Adrenal gland (tissue), 12 donors: ENCODE results near the gene CHMP5. TPM values are rescaled to one million over a fixed set of nuclear protein-coding genes. Genes with fewer than 3 reads are reported as not detected.

Experiments
- DNase-seq, 7 donors: peaks; one replicate each; pipeline ENCODE4 v3.0.0-alpha.2; 2019 to 2020
- H3K27ac ChIP-seq, 5 donors: fragments of 200-600 bp; sonication (generic) in 4 of 5; 1 replicate in 3 of 5; 2 replicates in 2 of 5; pipeline versions ENCODE4 v1.5.1 to v1.8.0; 2016 to 2020; ENCODE audit warnings: mild to moderate bottlenecking in 1 of 5
- H3K27me3 ChIP-seq: fragments of 200-600 bp; 2 replicates; pipeline ENCODE4 v1.8.0; 2021
- H3K36me3 ChIP-seq, 2 donors: fragments of 200-600 bp; replicated peaks in 1 of 2; 1 replicate in 1 of 2; 2 replicates in 1 of 2; pipeline versions ENCODE4 v1.5.1 to v1.8.0; 2018 to 2022
- H3K4me1 ChIP-seq, 2 donors: fragments of 200-600 bp; replicated peaks in 1 of 2; 1 replicate in 1 of 2; 2 replicates in 1 of 2; pipeline versions ENCODE4 v1.5.1 to v1.8.0; 2018 to 2021
- H3K4me3 ChIP-seq, 4 donors: fragments of 200-600 bp; sonication (generic) in 3 of 4; one replicate each; pipeline ENCODE4 v1.5.1; 2016 to 2018
- H3K9me3 ChIP-seq, 3 donors: fragments of 200-600 bp; sonication (generic) in 1 of 3; replicated peaks in 1 of 3; 1 replicate in 2 of 3; 2 replicates in 1 of 3; pipeline versions ENCODE4 v1.5.1 to v1.8.0; 2016 to 2021
- POLR2A ChIP-seq, 2 donors: fragments of 450-650 bp; IDR thresholded peaks; one replicate each; pipeline ENCODE4 v1.6.1; 2017; ENCODE audit warnings: antibody characterized with exemption in 2 of 2, mild to moderate bottlenecking in 2 of 2, moderate library complexity in 1 of 2
- WGBS, 4 donors: extraction: QIAGEN DNeasy Blood & Tissue Kit in 2 of 4; methylation state at CpG; one replicate each; pipeline versions ENCODE4 v1.1.5 to v1.1.7; 2013 to 2017; 5-methylcytosine and 5-hydroxymethylcytosine counted together
- intact Hi-C, 2 donors: fragments of 100-400 bp; cut with DNase I; formaldehyde crosslinking; loops; one replicate each; pipeline versions ENCODE4 v1.14.1 to v1.15.0; 2022 to 2023
- polyA plus RNA-seq, 3 donors: library from polyadenylated mRNA; stranded (reverse); fragments of 200-250 nt in 2 of 3; fragments of 350-450 nt in 1 of 3; fragmentation: Illumina TruSeq in 1 of 3; extraction: RNeasy Lipid Tissue Mini Kit (QIAGEN cat#74804) in 1 of 3; gene quantifications; one replicate each; pipeline ENCODE4 v1.2.3, GENCODE V29; 2013 to 2014
- total RNA-seq, 9 donors: library from RNA; depleted of rRNA in 4 of 9; stranded (reverse); fragments of >200 nt in 4 of 9; fragments of 120-200 nt in 1 of 9; fragmentation: NEBNext Ultra II Directional in 1 of 9; extraction: Animal tissue kit (Norgen Biotek cat#: 25700) in 1 of 9; gene quantifications; one replicate each; pipeline versions ENCODE4 v1.1.0 to v1.2.4, GENCODE V29; 2013 to 2023
- TF ChIP-seq, protein P1 (sequence below), 6 experiments: fragments of 450-650 bp in 4 of 6; fragments of 200-600 bp in 2 of 6; sonication (generic) in 1 of 6; IDR thresholded peaks; 1 replicate in 5 of 6; 2 replicates in 1 of 6; pipeline versions ENCODE4 v1.5.1 to v1.8.0; 2016 to 2021; ENCODE audit warnings: antibody characterized with exemption in 6 of 6, mild to moderate bottlenecking in 2 of 6, moderate library complexity in 1 of 6
- donor health status: healthy with polysubstance abuse.
- donor health status: Bipolar disorder and iron deficiency.
- donor health status: DM: yes; HTN: yes; CAD: no.
- donor health status: DM: no; HTN: no; CAD: no.
- donor health status: DM: no; HTN: no; CAD: no.
- donor health status: DM: yes; HTN: yes; CAD: no.

Gene CHMP5
- total and polyA plus RNA-seq, 12 donors, result 35.6 to 114 (median 64.3) TPM

DNA sequence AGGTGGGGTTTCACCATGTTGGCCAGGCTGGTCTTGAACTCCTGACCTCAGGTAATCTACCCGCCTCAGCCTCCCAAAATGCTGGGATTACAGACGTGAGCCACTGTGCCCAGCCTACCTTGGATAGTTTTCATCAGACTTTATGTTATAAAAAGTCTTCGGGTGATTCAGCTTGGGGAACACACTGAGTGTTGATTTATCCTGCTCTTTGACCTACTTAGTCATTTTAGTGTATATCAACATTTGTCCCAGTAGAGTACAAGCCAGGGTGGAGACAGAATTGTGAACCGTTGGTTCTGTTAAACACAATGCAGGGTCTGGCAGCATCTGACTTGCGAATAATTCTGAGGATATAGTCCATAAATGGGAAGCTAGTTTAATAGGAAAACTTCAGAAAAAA, 65.1 kb downstream of the CHMP5 start:
- Histone ChIP-seq H3K4me1 (peaks cover 14 to 16% of the 10 kb centered on the region in 2 donors), H3K27ac (peak overlapping the region in 3 of 5 donors; percentile 59 to 79 (median 75)), H3K4me3 (no peak overlapping the region), H3K9me3 (no peaks in the 10 kb centered on the region), H3K36me3 (peaks cover 0 to 64% of the 10 kb centered on the region in 2 donors), H3K27me3 (no peaks in the 10 kb centered on the region)
- intact Hi-C loops, result no loop called here
- TF ChIP-seq, protein P1, sequence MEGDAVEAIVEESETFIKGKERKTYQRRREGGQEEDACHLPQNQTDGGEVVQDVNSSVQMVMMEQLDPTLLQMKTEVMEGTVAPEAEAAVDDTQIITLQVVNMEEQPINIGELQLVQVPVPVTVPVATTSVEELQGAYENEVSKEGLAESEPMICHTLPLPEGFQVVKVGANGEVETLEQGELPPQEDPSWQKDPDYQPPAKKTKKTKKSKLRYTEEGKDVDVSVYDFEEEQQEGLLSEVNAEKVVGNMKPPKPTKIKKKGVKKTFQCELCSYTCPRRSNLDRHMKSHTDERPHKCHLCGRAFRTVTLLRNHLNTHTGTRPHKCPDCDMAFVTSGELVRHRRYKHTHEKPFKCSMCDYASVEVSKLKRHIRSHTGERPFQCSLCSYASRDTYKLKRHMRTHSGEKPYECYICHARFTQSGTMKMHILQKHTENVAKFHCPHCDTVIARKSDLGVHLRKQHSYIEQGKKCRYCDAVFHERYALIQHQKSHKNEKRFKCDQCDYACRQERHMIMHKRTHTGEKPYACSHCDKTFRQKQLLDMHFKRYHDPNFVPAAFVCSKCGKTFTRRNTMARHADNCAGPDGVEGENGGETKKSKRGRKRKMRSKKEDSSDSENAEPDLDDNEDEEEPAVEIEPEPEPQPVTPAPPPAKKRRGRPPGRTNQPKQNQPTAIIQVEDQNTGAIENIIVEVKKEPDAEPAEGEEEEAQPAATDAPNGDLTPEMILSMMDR (IDR thresholded peaks at IDR 0.05), result no peak
- no peak for TF ChIP-seq POLR2A (IDR thresholded peaks at IDR 0.05)
- 71 to 77% (median 75%) methylated on average over 5 of the region's 5 CpGs for WGBS, 4 donors
- no peak for DNase-seq

DNA sequence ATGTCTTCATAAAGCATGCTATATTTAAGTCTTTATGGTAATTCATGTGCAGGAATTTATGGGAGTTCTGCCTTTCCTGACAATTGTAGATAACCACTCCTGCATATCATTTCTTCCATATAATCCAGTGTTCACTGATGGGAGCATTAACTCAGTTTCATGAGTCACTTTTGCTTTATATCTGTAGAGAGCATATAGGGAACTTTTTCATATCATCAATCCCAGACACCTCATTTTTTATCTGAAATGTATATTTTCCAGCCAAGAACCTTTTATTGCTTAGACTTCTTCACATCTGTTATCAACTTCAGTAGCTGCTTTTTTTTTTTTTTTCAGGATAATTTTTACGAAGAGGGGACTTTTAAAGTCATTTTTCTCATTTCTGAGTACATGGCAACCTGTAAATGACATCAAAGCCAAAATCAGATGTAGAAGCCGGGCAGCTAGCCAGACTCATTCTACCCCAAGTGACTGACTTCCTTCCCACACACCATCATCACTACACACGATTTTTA, 66.6 kb downstream of the CHMP5 start:
- peak overlapping the region in 1 of 5 donors; percentile 6 for H3K27ac ChIP-seq
- peaks cover 14 to 16% of the 10 kb centered on the region in 2 donors for H3K4me1 ChIP-seq
- no peak for DNase-seq
- intact Hi-C loops, result no loop called here
- no peak overlapping the region for H3K4me3 ChIP-seq
- H3K36me3 ChIP-seq, result peaks cover 0 to 72% of the 10 kb centered on the region in 2 donors
- H3K9me3 ChIP-seq, result no peaks in the 10 kb centered on the region
- TF ChIP-seq, protein P1 (IDR thresholded peaks at IDR 0.05), result no peak
- TF ChIP-seq POLR2A (IDR thresholded peaks at IDR 0.05), result no peak
- 68 to 78% (median 76%) methylated on average over 3 of the region's 3 CpGs for WGBS, 4 donors
- H3K27me3 ChIP-seq, result no peaks in the 10 kb centered on the region

Other genes starting within 250 kb of the CHMP5 start
- gene DNAJA1, start 239.8 kb upstream of the CHMP5 start, total RNA-seq, result 100 to 1,000 TPM in 8 of 9 donors, 10 to 100 TPM in 1; 89.7 to 210 (median 133) TPM
- 100 to 1,000 TPM in 1 of 3 donors, 10 to 100 TPM in 2; 56.6 to 355 (median 57.8) TPM for gene DNAJA1, start 239.8 kb upstream of the CHMP5 start, polyA plus RNA-seq
- 10 to 100 TPM; 15.0 to 28.3 (median 21.9) TPM for gene SMU1, start 188.4 kb upstream of the CHMP5 start, total RNA-seq
- gene SMU1, start 188.4 kb upstream of the CHMP5 start, polyA plus RNA-seq, result 10 to 100 TPM in 1 of 3 donors, 1 to 10 TPM in 2; 6.9 to 23.3 (median 8.0) TPM
- gene B4GALT1, start 97.7 kb upstream of the CHMP5 start, total RNA-seq, result 100 to 1,000 TPM in 1 of 9 donors, 10 to 100 TPM in 8; 23.8 to 117 (median 67.6) TPM
- 10 to 100 TPM; 18.7 to 70.5 (median 21.9) TPM for gene B4GALT1, start 97.7 kb upstream of the CHMP5 start, polyA plus RNA-seq
- 10 to 100 TPM in 1 of 9 donors, 1 to 10 TPM in 2, not detected in 6; 1.7 to 12.0 (median 5.0) TPM for gene SPINK4, start 24.9 kb upstream of the CHMP5 start, total RNA-seq
- gene SPINK4, start 24.9 kb upstream of the CHMP5 start, polyA plus RNA-seq, result 1 to 10 TPM in 2 of 3 donors, not detected in 1; 1.8 to 4.3 TPM
- 100 to 1,000 TPM in 3 of 9 donors, 10 to 100 TPM in 6; 46.9 to 141 (median 69.2) TPM for gene BAG1, start 341 bp upstream of the CHMP5 start, total RNA-seq
- 10 to 100 TPM; 52.7 to 94.2 (median 55.0) TPM for gene BAG1, start 341 bp upstream of the CHMP5 start, polyA plus RNA-seq
- gene NFX1, start 25.5 kb downstream of the CHMP5 start, total RNA-seq, result 10 to 100 TPM; 20.8 to 44.4 (median 31.6) TPM
- 10 to 100 TPM; 17.5 to 41.1 (median 20.5) TPM for gene NFX1, start 25.5 kb downstream of the CHMP5 start, polyA plus RNA-seq
- gene AQP7, start 137.5 kb downstream of the CHMP5 start, total RNA-seq, result 1 to 10 TPM in 5 of 9 donors, under 1 TPM in 2, not detected in 2; 0.33 to 4.5 (median 2.3) TPM
- gene AQP7, start 137.5 kb downstream of the CHMP5 start, polyA plus RNA-seq, result 10 to 100 TPM in 1 of 3 donors, 1 to 10 TPM in 1, under 1 TPM in 1; 0.51 to 32.5 (median 3.5) TPM
- 10 to 100 TPM in 3 of 9 donors, 1 to 10 TPM in 6; 1.2 to 17.9 (median 2.7) TPM for gene AQP3, start 182.5 kb downstream of the CHMP5 start, total RNA-seq
- 1 to 10 TPM in 1 of 3 donors, under 1 TPM in 2; 0.88 to 2.5 (median 0.94) TPM for gene AQP3, start 182.5 kb downstream of the CHMP5 start, polyA plus RNA-seq
- 10 to 100 TPM; 17.0 to 45.7 (median 25.1) TPM for gene NOL6, start 208.9 kb downstream of the CHMP5 start, total RNA-seq
- gene NOL6, start 208.9 kb downstream of the CHMP5 start, polyA plus RNA-seq, result 10 to 100 TPM; 36.9 to 45.1 (median 44.0) TPM